ENCODE data around the gene RXYLT1. TPM values are rescaled to one million over a fixed set of nuclear protein-coding genes. Genes with fewer than 3 reads are reported as not detected.

Gene RXYLT1
- total RNA-seq, 1 donor = 20.7 TPM

DNA sequence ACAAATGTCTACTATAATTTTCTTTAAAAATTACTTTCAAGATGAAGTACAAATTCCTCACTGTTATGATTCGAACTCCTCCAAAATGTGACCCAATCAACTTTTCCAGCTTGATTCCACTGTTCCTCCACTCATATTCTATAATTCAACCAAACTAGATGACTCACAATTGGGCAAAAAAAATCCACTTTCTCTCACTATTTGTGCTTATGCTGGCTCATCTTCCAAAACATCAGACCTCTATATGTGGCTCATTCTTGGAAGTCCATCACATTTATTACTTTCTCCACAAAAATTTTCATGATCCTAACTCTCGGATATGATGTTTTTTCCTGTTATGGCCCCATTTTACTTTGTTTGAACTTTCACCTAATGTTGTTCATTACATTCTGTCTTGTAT, 26.9 kb upstream of the RXYLT1 start:
- no peak overlapping the region for H3K4me3 ChIP-seq (ENCODE audit: low read depth, low read length)
- no peak for DNase-seq (ENCODE audit: low read depth)
- TF ChIP-seq, protein P1, sequence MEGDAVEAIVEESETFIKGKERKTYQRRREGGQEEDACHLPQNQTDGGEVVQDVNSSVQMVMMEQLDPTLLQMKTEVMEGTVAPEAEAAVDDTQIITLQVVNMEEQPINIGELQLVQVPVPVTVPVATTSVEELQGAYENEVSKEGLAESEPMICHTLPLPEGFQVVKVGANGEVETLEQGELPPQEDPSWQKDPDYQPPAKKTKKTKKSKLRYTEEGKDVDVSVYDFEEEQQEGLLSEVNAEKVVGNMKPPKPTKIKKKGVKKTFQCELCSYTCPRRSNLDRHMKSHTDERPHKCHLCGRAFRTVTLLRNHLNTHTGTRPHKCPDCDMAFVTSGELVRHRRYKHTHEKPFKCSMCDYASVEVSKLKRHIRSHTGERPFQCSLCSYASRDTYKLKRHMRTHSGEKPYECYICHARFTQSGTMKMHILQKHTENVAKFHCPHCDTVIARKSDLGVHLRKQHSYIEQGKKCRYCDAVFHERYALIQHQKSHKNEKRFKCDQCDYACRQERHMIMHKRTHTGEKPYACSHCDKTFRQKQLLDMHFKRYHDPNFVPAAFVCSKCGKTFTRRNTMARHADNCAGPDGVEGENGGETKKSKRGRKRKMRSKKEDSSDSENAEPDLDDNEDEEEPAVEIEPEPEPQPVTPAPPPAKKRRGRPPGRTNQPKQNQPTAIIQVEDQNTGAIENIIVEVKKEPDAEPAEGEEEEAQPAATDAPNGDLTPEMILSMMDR (IDR thresholded peaks at IDR 0.05; ENCODE audit: insufficient read depth, low read depth, low read length) = no peak

DNA sequence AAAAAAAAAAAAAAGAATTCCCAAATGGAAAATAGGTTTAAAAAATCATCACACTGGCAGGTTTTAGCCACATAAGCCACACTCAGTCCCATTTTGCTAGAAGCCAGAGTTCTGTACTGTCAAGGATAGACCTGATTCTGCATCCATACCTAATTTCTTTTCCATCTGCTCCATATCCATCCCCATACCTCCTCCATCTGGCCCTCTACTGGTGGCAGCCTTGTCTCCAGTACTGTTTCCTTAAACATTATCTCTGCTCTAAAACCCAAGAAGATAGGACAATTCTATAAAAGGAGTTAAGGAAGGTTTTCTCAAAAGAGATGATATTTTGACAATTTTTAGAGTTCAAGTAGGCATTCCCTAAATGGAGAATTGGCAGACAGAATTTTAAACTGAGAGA, 26.0 kb upstream of the RXYLT1 start:
- no peak for DNase-seq (ENCODE audit: low read depth)
- H3K4me3 ChIP-seq (ENCODE audit: low read depth, low read length) = no peak overlapping the region
- TF ChIP-seq, protein P1 (IDR thresholded peaks at IDR 0.05; ENCODE audit: insufficient read depth, low read depth, low read length) = peak; percentile 33

DNA sequence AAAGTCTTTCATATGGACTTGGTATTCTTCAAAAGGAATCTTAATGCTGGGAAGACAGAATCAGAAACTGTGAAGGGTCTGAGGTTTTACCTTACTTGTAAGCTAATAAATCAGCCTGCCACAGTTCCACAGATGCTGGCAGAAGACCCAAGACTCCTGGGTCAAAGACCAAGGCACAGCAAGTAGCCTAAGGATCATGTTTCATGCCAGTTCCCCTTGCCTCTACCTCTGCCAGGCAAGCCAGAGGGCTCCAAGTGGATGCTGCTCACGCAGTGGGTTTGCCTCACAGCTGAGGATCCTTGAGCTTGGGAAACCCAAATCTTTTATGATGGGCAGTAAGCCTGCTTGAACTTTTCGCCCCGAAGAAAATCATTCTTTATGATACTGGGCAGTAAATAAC, 15.2 kb upstream of the RXYLT1 start:
- TF ChIP-seq, protein P1 (IDR thresholded peaks at IDR 0.05; ENCODE audit: insufficient read depth, low read depth, low read length) = no peak

DNA sequence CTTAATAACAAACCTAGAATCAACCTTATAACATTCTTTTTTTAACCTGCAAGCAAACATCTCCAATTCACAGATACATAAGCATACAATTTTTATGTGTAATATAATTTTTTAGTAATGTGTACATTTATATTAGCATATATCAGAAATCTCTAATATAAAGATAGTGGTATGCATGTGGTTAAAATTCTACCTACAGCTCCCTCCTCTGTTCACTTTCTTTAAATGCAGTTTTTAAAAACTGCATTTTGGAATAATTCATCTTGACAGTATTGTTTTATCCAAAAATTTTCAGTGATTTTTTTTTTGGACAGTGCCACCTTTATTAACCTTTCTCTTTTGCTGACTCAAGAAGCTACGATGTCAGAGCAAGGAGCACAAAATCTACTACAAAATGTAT, 13.2 kb upstream of the RXYLT1 start:
- TF ChIP-seq, protein P1 (IDR thresholded peaks at IDR 0.05; ENCODE audit: insufficient read depth, low read depth, low read length) = no peak
- DNase-seq (ENCODE audit: low read depth) = no peak
- H3K4me3 ChIP-seq (ENCODE audit: low read depth, low read length) = no peak overlapping the region

More for the DNA sequence above, 15.2 kb upstream of the RXYLT1 start:
- H3K4me3 ChIP-seq (ENCODE audit: low read depth, low read length) = no peak overlapping the region
- DNase-seq (ENCODE audit: low read depth) = no peak

DNA sequence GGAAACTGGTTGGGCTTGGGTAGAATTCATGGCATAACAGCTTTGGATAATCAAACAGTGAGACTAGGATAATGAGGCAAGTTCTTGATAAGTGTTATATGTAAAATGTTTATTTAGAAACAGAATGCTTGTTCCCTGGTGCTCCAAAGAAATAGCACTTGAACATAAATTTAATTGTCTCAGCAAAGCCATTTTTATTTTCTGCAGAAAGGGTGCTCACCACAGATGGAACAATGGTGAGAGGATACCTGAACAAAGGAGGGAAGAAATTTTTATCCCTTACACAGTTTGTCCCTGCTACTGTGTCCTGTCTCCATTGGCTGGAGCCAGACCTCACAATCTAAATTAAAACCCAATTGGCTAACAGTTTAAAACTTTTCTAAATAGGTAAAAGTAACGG, 9.3 kb upstream of the RXYLT1 start:
- no peak for DNase-seq (ENCODE audit: low read depth)
- H3K4me3 ChIP-seq (ENCODE audit: low read depth, low read length) = no peak overlapping the region
- TF ChIP-seq, protein P1 (IDR thresholded peaks at IDR 0.05; ENCODE audit: insufficient read depth, low read depth, low read length) = no peak

DNA sequence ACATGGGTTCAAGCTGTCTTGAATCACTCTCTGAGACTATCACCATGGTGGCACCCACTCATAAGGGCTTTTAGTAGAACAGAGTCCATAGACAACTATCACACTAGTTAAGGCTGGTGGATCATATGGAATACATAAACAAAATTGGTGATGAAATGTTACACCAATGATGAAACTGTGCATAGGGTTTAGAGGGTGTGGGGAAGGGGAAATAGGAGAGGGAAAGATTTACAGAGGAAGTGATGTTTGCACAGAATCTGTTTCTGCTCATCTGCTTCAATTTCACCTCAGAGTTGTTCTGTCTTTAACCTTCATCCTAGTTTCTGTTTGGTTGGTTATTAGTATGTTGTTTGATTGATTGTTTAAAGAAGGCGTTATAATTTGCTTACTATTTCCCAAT, 2.4 kb upstream of the RXYLT1 start:
- H3K4me3 ChIP-seq (ENCODE audit: low read depth, low read length) = no peak overlapping the region
- TF ChIP-seq, protein P1 (IDR thresholded peaks at IDR 0.05; ENCODE audit: insufficient read depth, low read depth, low read length) = no peak
- DNase-seq (ENCODE audit: low read depth) = peak; percentile 7

DNA sequence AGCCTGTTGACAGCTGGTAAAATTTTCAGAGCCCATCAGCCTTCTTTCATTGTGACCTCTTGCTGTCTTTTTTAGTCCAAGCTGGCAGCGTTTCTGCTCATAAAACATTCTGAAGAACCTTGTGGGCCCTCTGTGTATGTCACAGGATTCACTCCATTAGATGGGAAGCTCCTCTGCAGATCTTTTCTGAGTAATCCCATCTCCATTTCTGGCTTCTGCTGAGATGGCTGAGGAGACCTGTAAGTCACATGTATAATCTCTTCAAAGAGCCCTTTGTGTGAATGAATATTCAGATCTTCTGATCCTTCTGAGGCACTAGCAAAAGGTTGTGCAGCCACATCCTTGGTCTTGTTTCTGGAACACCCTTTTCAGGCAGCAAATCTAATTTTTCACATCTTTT, 2.8 kb downstream of the RXYLT1 start:
- TF ChIP-seq, protein P1 (IDR thresholded peaks at IDR 0.05; ENCODE audit: insufficient read depth, low read depth, low read length) = no peak
- no peak for DNase-seq (ENCODE audit: low read depth)
- H3K4me3 ChIP-seq (ENCODE audit: low read depth, low read length) = no peak overlapping the region
